A673 (cell line): ENCODE results near the gene TUT7. TPM values are rescaled to one million over a fixed set of nuclear protein-coding genes. Genes with fewer than 3 reads are reported as not detected.

ENCODE experiments used
- BruUV-seq: library from RNA; stranded (reverse); fragments of 400-500 nt; replicated peaks from 2 replicates; lab custom pipeline; 2021; lab: Mats Ljungman, UMichigan
- CTCF ChIA-PET: fragments of 300-600 bp; sonication (Branson Sonifier 250); formaldehyde crosslinking; loops from one replicate; lab custom pipeline; 2022; ENCODE audit warnings: antibody characterized with exemption; lab: Charles Lee
- POLR2A ChIA-PET: fragments of 300-600 bp; sonication (Branson Sonifier 250); formaldehyde crosslinking; loops from one replicate; lab custom pipeline; 2022; ENCODE audit warnings: antibody characterized with exemption; ENCODE audit not compliant: low non-redundant PET; lab: Charles Lee
- DNase-seq: peaks from one replicate; pipeline ENCODE4 v3.0.0-alpha.2; 2015; ENCODE audit warnings: low spot score
- H3K27ac ChIP-seq: fragments of 200-600 bp; sonication (generic); 2 replicates; pipeline ENCODE4 v1.5.1; 2016; ENCODE audit warnings: mixed run types, low read depth, mild to moderate bottlenecking, mixed read lengths, antibody characterized with exemption, low read length; ENCODE audit not compliant: poor library complexity, severe bottlenecking
- H3K27me3 ChIP-seq: fragments of 200-600 bp; sonication (generic); replicated peaks from 2 replicates; pipeline ENCODE4 v1.6.1; 2017; ENCODE audit warnings: mixed run types, low read depth, mild to moderate bottlenecking, mixed read lengths, antibody characterized with exemption, low read length; ENCODE audit not compliant: insufficient read depth, poor library complexity
- H3K36me3 ChIP-seq: fragments of 200-600 bp; sonication (generic); 2 replicates; pipeline ENCODE4 v1.6.1; 2016; ENCODE audit warnings: mixed run types, mild to moderate bottlenecking, mixed read lengths, antibody characterized with exemption, low read length; ENCODE audit not compliant: insufficient read depth, poor library complexity, severe bottlenecking
- H3K4me1 ChIP-seq: fragments of 200-600 bp; sonication (generic); 2 replicates; pipeline ENCODE4 v1.6.1; 2017; ENCODE audit warnings: mixed run types, mild to moderate bottlenecking, mixed read lengths, antibody characterized with exemption, low read length; ENCODE audit not compliant: insufficient read depth, poor library complexity, severe bottlenecking
- H3K4me3 ChIP-seq: fragments of 200-600 bp; sonication (generic); 2 replicates; pipeline ENCODE4 v1.5.1; 2016; ENCODE audit warnings: low read depth, mixed run types, mild to moderate bottlenecking, mixed read lengths, low read length; ENCODE audit not compliant: poor library complexity, severe bottlenecking
- H3K9me3 ChIP-seq: fragments of 200-600 bp; sonication (generic); 2 replicates; pipeline ENCODE4 v1.6.1; 2016; ENCODE audit warnings: mixed run types, low read depth, mild to moderate bottlenecking, mixed read lengths, antibody characterized with exemption, low read length; ENCODE audit not compliant: poor library complexity, severe bottlenecking
- CTCF ChIP-seq: fragments of 300-800, 200-600 bp; sonication (generic); conservative IDR thresholded peaks from 2 replicates; pipeline ENCODE4 v1.5.1; 2017; ENCODE audit warnings: low read depth, mild to moderate bottlenecking, antibody characterized with exemption, low read length, moderate library complexity, mixed read lengths
- EZH2 ChIP-seq: fragments of 200-600 bp; sonication (generic); IDR thresholded peaks from 2 replicates; pipeline ENCODE4 v1.6.1; 2017; ENCODE audit warnings: borderline replicate concordance, low read depth, mild to moderate bottlenecking, mixed read lengths, antibody characterized with exemption, low read length; ENCODE audit not compliant: poor library complexity, severe bottlenecking
- intact Hi-C: fragments of 100-400 bp; cut with micrococcal nuclease; formaldehyde crosslinking; loops from one replicate; pipeline ENCODE4 v1.10.0; 2022; ENCODE audit not compliant: unreplicated experiment
- total RNA-seq: library from RNA; stranded (reverse); gene quantifications from 2 replicates; pipeline ENCODE4 v1.2.3, GENCODE V29; 2021

The TUT7 gene
- total RNA-seq, 1 experiment from 2014 or later: 22.7 TPM

GRCh38 chr9:86354818-86355309 is 654 bp upstream of the TUT7 start:
- DNase-seq: peak; percentile 22
- H3K36me3 ChIP-seq: no peaks in the 10 kb centered on the region
- H3K4me1 ChIP-seq: peaks cover 16% of the 10 kb centered on the region
- no peak for TF ChIP-seq CTCF
- no peak for TF ChIP-seq EZH2
- intact Hi-C loops: loop anchor here (5.0 kb wide), 1 partner anchor 68 kb away; no protein-coding TSS in a partner anchor
- no peaks in the 10 kb centered on the region for H3K9me3 ChIP-seq
- H3K27me3 ChIP-seq: no peaks in the 10 kb centered on the region
- H3K27ac ChIP-seq: peak overlapping the region; percentile 90
- H3K4me3 ChIP-seq: peak overlapping the region; percentile 92
- ChIA-PET CTCF (no interaction called here), POLR2A (no interaction called here)
- no TSS peak for BruUV-seq

GRCh38 chr9:86353655-86354010 is 577 bp downstream of the TUT7 start:
- Histone ChIP-seq H3K27ac (peak overlapping the region; percentile 90), H3K27me3 (no peaks in the 10 kb centered on the region), H3K36me3 (no peaks in the 10 kb centered on the region), H3K4me3 (peak overlapping the region; percentile 92), H3K9me3 (no peaks in the 10 kb centered on the region), H3K4me1 (peaks cover 16% of the 10 kb centered on the region)
- intact Hi-C loops: loop anchor here (5.0 kb wide), 1 partner anchor 66 kb away; no protein-coding TSS in a partner anchor
- no peak for DNase-seq
- CTCF ChIA-PET: no interaction called here
- TF ChIP-seq CTCF: no peak
- TF ChIP-seq EZH2: no peak
- no TSS peak for BruUV-seq
- POLR2A ChIA-PET: no interaction called here

- BruUV-seq: no TSS peak
- no peaks in the 10 kb centered on the region for H3K36me3 ChIP-seq
- H3K4me3 ChIP-seq: peak overlapping the region; percentile 92
- H3K4me1 ChIP-seq: peaks cover 16% of the 10 kb centered on the region
- POLR2A ChIA-PET: no interaction called here
- TF ChIP-seq CTCF (no peak), EZH2 (no peak)
- H3K27me3 ChIP-seq: no peaks in the 10 kb centered on the region
- H3K27ac ChIP-seq: peak overlapping the region; percentile 60
- CTCF ChIA-PET: no interaction called here
- no peaks in the 10 kb centered on the region for H3K9me3 ChIP-seq
- peak; percentile 13 for DNase-seq
- intact Hi-C loops: loop anchor here (5.0 kb wide), 1 partner anchor 65 kb away; no protein-coding TSS in a partner anchor
Measured at GRCh38 chr9:86352440-86353077, 1.7 kb downstream of the TUT7 start.
